IPS DF 6.9 (cell line): ENCODE measurements around the gene MYL4.
"Not testable (repeated sequence)": the region's sequence is repeated elsewhere in the genome, so short reads cannot be mapped to it uniquely, and the experiment has no call there.

Experiments
- DNase-seq: peaks from one replicate; pipeline ENCODE4 v3.0.0-alpha.2; 2013; ENCODE audit warnings: low read depth, low spot score
- H3K27ac ChIP-seq: one replicate; pipeline ENCODE4 v1.5.1; 2013; ENCODE audit warnings: low read length, control low read depth
- H3K27me3 ChIP-seq: 2 replicates; pipeline ENCODE4 v1.6.1; 2013; ENCODE audit warnings: mild to moderate bottlenecking, low read length; ENCODE audit not compliant: control insufficient read depth, insufficient read depth
- H3K36me3 ChIP-seq: 2 replicates; pipeline ENCODE4 v1.6.1; 2013; ENCODE audit warnings: low read length; ENCODE audit not compliant: control insufficient read depth, insufficient read depth
- H3K4me1 ChIP-seq: 2 replicates; pipeline ENCODE4 v1.6.1; 2013; ENCODE audit warnings: low read length; ENCODE audit not compliant: control insufficient read depth, insufficient read depth
- H3K4me3 ChIP-seq: 2 replicates; pipeline ENCODE4 v1.5.1; 2013; ENCODE audit warnings: mild to moderate bottlenecking, low read length
- H3K9me3 ChIP-seq: 2 replicates; pipeline ENCODE4 v1.6.1; 2013; ENCODE audit warnings: low read length, inconsistent platforms; ENCODE audit not compliant: control insufficient read depth, insufficient read depth
- WGBS: extraction: QIAGEN DNeasy Blood & Tissue Kit; methylation state at CpG from one replicate; pipeline ENCODE4 v1.1.7; 2013; ENCODE audit warnings: mixed read lengths, missing lambda C conversion rate; ENCODE audit not compliant: insufficient read length, insufficient coverage; 5-methylcytosine and 5-hydroxymethylcytosine counted together

MYL4 gene

GRCh38 chr17:47177261-47177660, 31.9 kb upstream of the MYL4 start:
- no peaks in the 10 kb centered on the region; the same call in 1 of the 2 replicates for H3K36me3 ChIP-seq
- no peaks in the 10 kb centered on the region for H3K9me3 ChIP-seq
- no peak overlapping the region for H3K4me3 ChIP-seq
- no peaks in the 10 kb centered on the region for H3K4me1 ChIP-seq
- no peaks in the 10 kb centered on the region for H3K27me3 ChIP-seq
- H3K27ac ChIP-seq, result no peak overlapping the region
- WGBS, result no CpG with 5 or more reads among the region's 7 CpGs
- DNase-seq, result no peak

GRCh38 chr17:47179141-47179540, 30.0 kb upstream of the MYL4 start:
- Histone ChIP-seq H3K4me1 (no peaks in the 10 kb centered on the region), H3K4me3 (no peak overlapping the region), H3K27ac (no peak overlapping the region), H3K9me3 (no peaks in the 10 kb centered on the region), H3K27me3 (no peaks in the 10 kb centered on the region), H3K36me3 (no peaks in the 10 kb centered on the region; the same call in 1 of the 2 replicates)
- WGBS, result no CpG with 5 or more reads among the region's 3 CpGs
- no peak for DNase-seq

GRCh38 chr17:47180337-47180736, 28.8 kb upstream of the MYL4 start:
- Histone ChIP-seq H3K27ac (no peak overlapping the region), H3K36me3 (no peaks in the 10 kb centered on the region; the same call in 1 of the 2 replicates), H3K27me3 (no peaks in the 10 kb centered on the region), H3K9me3 (no peaks in the 10 kb centered on the region), H3K4me1 (no peaks in the 10 kb centered on the region), H3K4me3 (no peak overlapping the region)
- WGBS, result no CpG with 5 or more reads among the region's 1 CpG
- no peak for DNase-seq

- H3K4me3 ChIP-seq, H3K27ac ChIP-seq, DNase-seq, H3K4me1 ChIP-seq, H3K36me3 ChIP-seq, H3K9me3 ChIP-seq, H3K27me3 ChIP-seq: not testable (repeated sequence)
- no CpG with 5 or more reads among the region's 4 CpGs for WGBS
Measured at GRCh38 chr17:47180988-47181387, 28.2 kb upstream of the MYL4 start.

GRCh38 chr17:47184681-47185080, 24.5 kb upstream of the MYL4 start:
- Histone ChIP-seq H3K27ac (no peak overlapping the region), H3K9me3 (no peaks in the 10 kb centered on the region), H3K4me1 (no peaks in the 10 kb centered on the region), H3K36me3 (no peaks in the 10 kb centered on the region; the same call in 1 of the 2 replicates), H3K27me3 (no peaks in the 10 kb centered on the region), H3K4me3 (no peak overlapping the region)
- no CpG with 5 or more reads among the region's 6 CpGs for WGBS
- no peak for DNase-seq

GRCh38 chr17:47188271-47188875, 20.8 kb upstream of the MYL4 start:
- H3K9me3 ChIP-seq, result no peaks in the 10 kb centered on the region
- WGBS, result no CpG with 5 or more reads among the region's 15 CpGs
- H3K36me3 ChIP-seq, result no peaks in the 10 kb centered on the region
- H3K4me3 ChIP-seq, result peak overlapping the region; percentile 88
- H3K4me1 ChIP-seq, result no peaks in the 10 kb centered on the region
- no peaks in the 10 kb centered on the region for H3K27me3 ChIP-seq
- H3K27ac ChIP-seq, result no peak overlapping the region
- DNase-seq, result no peak

GRCh38 chr17:47188876-47189731, 20.0 kb upstream of the MYL4 start, which contains the start of gene CDC27:
Gene CDC27, minus strand, starts transcription at chr17:47189295. Its CDS starts 123 bp downstream, at chr17:47189172.
- Histone ChIP-seq H3K9me3 (no peaks in the 10 kb centered on the region), H3K36me3 (no peaks in the 10 kb centered on the region), H3K27me3 (no peaks in the 10 kb centered on the region), H3K4me3 (peak within 1 kb of the TSS; percentile 88), H3K4me1 (no peaks in the 10 kb centered on the region), H3K27ac (no peak within 1 kb of the TSS)
- WGBS, result no CpG with 5 or more reads among the region's 64 CpGs
- peak; percentile 97 for DNase-seq

GRCh38 chr17:47189732-47190237, 19.4 kb upstream of the MYL4 start:
- Histone ChIP-seq H3K27ac (no peak overlapping the region), H3K4me1 (no peaks in the 10 kb centered on the region), H3K9me3 (no peaks in the 10 kb centered on the region), H3K36me3 (no peaks in the 10 kb centered on the region), H3K4me3 (peak overlapping the region; percentile 16; the same call in 1 of the 2 replicates), H3K27me3 (no peaks in the 10 kb centered on the region)
- no CpG with 5 or more reads among the region's 5 CpGs for whole genome bisulfite sequencing
- no peak for DNase-seq

- no CpG with 5 or more reads among the region's 4 CpGs for WGBS
- Histone ChIP-seq H3K9me3 (no peaks in the 10 kb centered on the region), H3K4me3 (no peak overlapping the region), H3K36me3 (no peaks in the 10 kb centered on the region), H3K4me1 (no peaks in the 10 kb centered on the region), H3K27ac (no peak overlapping the region), H3K27me3 (no peaks in the 10 kb centered on the region)
- no peak for DNase-seq
Measured at GRCh38 chr17:47190243-47190642, 18.9 kb upstream of the MYL4 start.

GRCh38 chr17:47190770-47191169, 18.4 kb upstream of the MYL4 start:
- Histone ChIP-seq H3K4me3 (no peak overlapping the region), H3K36me3 (no peaks in the 10 kb centered on the region), H3K4me1 (no peaks in the 10 kb centered on the region), H3K27ac (no peak overlapping the region), H3K9me3 (no peaks in the 10 kb centered on the region), H3K27me3 (no peaks in the 10 kb centered on the region)
- DNase-seq, result no peak
- no CpG with 5 or more reads among the region's 1 CpG for WGBS
